Measurements from ENCODE around the gene USP47.
"Not testable (repeated sequence)": the region's sequence is repeated elsewhere in the genome, so short reads cannot be mapped to it uniquely, and the experiment has no call there.

USP47 gene

GRCh38 chr11:11816511-11817314 lies 25.1 kb upstream of the USP47 start:
- intact Hi-C loops (cut with micrococcal nuclease): no loop called here
- no peak overlapping the region for H3K4me3 Mint-ChIP-seq
- H3K4me1 Mint-ChIP-seq (ENCODE audit: low read depth): peaks cover 6% of the 10 kb centered on the region
- H3K36me3 Mint-ChIP-seq (ENCODE audit: low read depth): no peaks in the 10 kb centered on the region
- no peaks in the 10 kb centered on the region for H3K9me3 Mint-ChIP-seq
- H3K27ac Mint-ChIP-seq: no peak overlapping the region
- peaks cover 7% of the 10 kb centered on the region for H3K27me3 Mint-ChIP-seq

GRCh38 chr11:11817957-11818356 lies 23.8 kb upstream of the USP47 start:
- no peak overlapping the region for H3K27ac Mint-ChIP-seq
- H3K9me3 Mint-ChIP-seq: no peaks in the 10 kb centered on the region
- H3K27me3 Mint-ChIP-seq: peaks cover 5% of the 10 kb centered on the region
- no peaks in the 10 kb centered on the region for H3K36me3 Mint-ChIP-seq (ENCODE audit: low read depth)
- H3K4me3 Mint-ChIP-seq: no peak overlapping the region
- peaks cover 6% of the 10 kb centered on the region for H3K4me1 Mint-ChIP-seq (ENCODE audit: low read depth)
- intact Hi-C loops (cut with micrococcal nuclease): no loop called here

GRCh38 chr11:11818529-11819121 lies 23.1 kb upstream of the USP47 start:
- intact Hi-C loops (cut with micrococcal nuclease): no loop called here
- Mint-ChIP-seq H3K9me3 (peaks cover under 1% of the 10 kb centered on the region), H3K4me3 (no peak overlapping the region), H3K4me1 (ENCODE audit: low read depth) (peaks cover 6% of the 10 kb centered on the region), H3K27ac (no peak overlapping the region), H3K27me3 (peaks cover 5% of the 10 kb centered on the region), H3K36me3 (ENCODE audit: low read depth) (no peaks in the 10 kb centered on the region)

- Mint-ChIP-seq H3K27me3 (peaks cover 5% of the 10 kb centered on the region), H3K4me1 (ENCODE audit: low read depth) (peaks cover 6% of the 10 kb centered on the region)
- intact Hi-C loops (cut with micrococcal nuclease): no loop called here
Measured at GRCh38 chr11:11821899-11822298, 19.9 kb upstream of the USP47 start.

GRCh38 chr11:11822946-11823345 lies 18.8 kb upstream of the USP47 start:
- intact Hi-C loops (cut with micrococcal nuclease): no loop called here
- Mint-ChIP-seq H3K4me1 (ENCODE audit: low read depth) (no peaks in the 10 kb centered on the region), H3K27me3 (peaks cover 3% of the 10 kb centered on the region), H3K27ac (no peak overlapping the region), H3K36me3 (ENCODE audit: low read depth) (no peaks in the 10 kb centered on the region), H3K9me3 (peaks cover 24% of the 10 kb centered on the region), H3K4me3 (no peak overlapping the region)

More at GRCh38 chr11:11821899-11822298, 19.9 kb upstream of the USP47 start:
- Mint-ChIP-seq H3K27ac (no peak overlapping the region), H3K9me3 (peaks cover 24% of the 10 kb centered on the region), H3K36me3 (ENCODE audit: low read depth) (no peaks in the 10 kb centered on the region), H3K4me3 (no peak overlapping the region)

GRCh38 chr11:11826260-11826659 lies 15.5 kb upstream of the USP47 start:
- Mint-ChIP-seq H3K4me3 (no peak overlapping the region), H3K9me3 (peaks cover 24% of the 10 kb centered on the region), H3K4me1 (ENCODE audit: low read depth) (no peaks in the 10 kb centered on the region), H3K27ac (no peak overlapping the region), H3K36me3 (ENCODE audit: low read depth) (no peaks in the 10 kb centered on the region), H3K27me3 (no peaks in the 10 kb centered on the region)
- intact Hi-C loops (cut with micrococcal nuclease): no loop called here

- H3K9me3 Mint-ChIP-seq: peaks cover 24% of the 10 kb centered on the region
- no peak overlapping the region for H3K27ac Mint-ChIP-seq
- no peaks in the 10 kb centered on the region for H3K27me3 Mint-ChIP-seq
- intact Hi-C loops (cut with micrococcal nuclease): no loop called here
- H3K36me3 Mint-ChIP-seq (ENCODE audit: low read depth): no peaks in the 10 kb centered on the region
- no peaks in the 10 kb centered on the region for H3K4me1 Mint-ChIP-seq (ENCODE audit: low read depth)
- no peak overlapping the region for H3K4me3 Mint-ChIP-seq
Measured at GRCh38 chr11:11827272-11827671, 14.5 kb upstream of the USP47 start.

GRCh38 chr11:11831406-11831805 lies 10.4 kb upstream of the USP47 start:
- H3K27ac Mint-ChIP-seq; H3K4me3 Mint-ChIP-seq; intact Hi-C loops (cut with micrococcal nuclease); H3K9me3 Mint-ChIP-seq; H3K27me3 Mint-ChIP-seq; H3K36me3 Mint-ChIP-seq (ENCODE audit: low read depth); H3K4me1 Mint-ChIP-seq (ENCODE audit: low read depth): not testable (repeated sequence)

- Mint-ChIP-seq H3K4me1 (ENCODE audit: low read depth) (no peaks in the 10 kb centered on the region), H3K36me3 (ENCODE audit: low read depth) (no peaks in the 10 kb centered on the region), H3K27me3 (peaks cover 2% of the 10 kb centered on the region), H3K9me3 (no peaks in the 10 kb centered on the region), H3K4me3 (no peak overlapping the region), H3K27ac (no peak overlapping the region)
- intact Hi-C loops (cut with micrococcal nuclease): no loop called here
Measured at GRCh38 chr11:11836676-11837231, 5.0 kb upstream of the USP47 start.

- no peak overlapping the region for H3K27ac Mint-ChIP-seq
- H3K4me3 Mint-ChIP-seq: no peak overlapping the region
- no peaks in the 10 kb centered on the region for H3K36me3 Mint-ChIP-seq (ENCODE audit: low read depth)
- intact Hi-C loops (cut with micrococcal nuclease): no loop called here
- H3K4me1 Mint-ChIP-seq (ENCODE audit: low read depth): no peaks in the 10 kb centered on the region
- H3K9me3 Mint-ChIP-seq: no peaks in the 10 kb centered on the region
- H3K27me3 Mint-ChIP-seq: peaks cover 2% of the 10 kb centered on the region
Measured at GRCh38 chr11:11839718-11840117, 2.1 kb upstream of the USP47 start.

- intact Hi-C loops (cut with micrococcal nuclease): no loop called here
- H3K36me3 Mint-ChIP-seq (ENCODE audit: low read depth): no peaks in the 10 kb centered on the region
- peaks cover 2% of the 10 kb centered on the region for H3K27me3 Mint-ChIP-seq
- no peaks in the 10 kb centered on the region for H3K9me3 Mint-ChIP-seq
- no peaks in the 10 kb centered on the region for H3K4me1 Mint-ChIP-seq (ENCODE audit: low read depth)
- no peak overlapping the region for H3K4me3 Mint-ChIP-seq
- no peak overlapping the region for H3K27ac Mint-ChIP-seq
Measured at GRCh38 chr11:11841116-11841722, 553 bp upstream of the USP47 start.

GRCh38 chr11:11842421-11843008 lies 743 bp downstream of the USP47 start:
- intact Hi-C loops (cut with micrococcal nuclease): no loop called here
- H3K9me3 Mint-ChIP-seq: no peaks in the 10 kb centered on the region
- no peak overlapping the region for H3K4me3 Mint-ChIP-seq
- H3K27me3 Mint-ChIP-seq: no peaks in the 10 kb centered on the region
- no peak overlapping the region for H3K27ac Mint-ChIP-seq
- peaks cover 6% of the 10 kb centered on the region for H3K4me1 Mint-ChIP-seq (ENCODE audit: low read depth)
- no peaks in the 10 kb centered on the region for H3K36me3 Mint-ChIP-seq (ENCODE audit: low read depth)

GRCh38 chr11:11843211-11843621 lies 1.4 kb downstream of the USP47 start:
- Mint-ChIP-seq H3K9me3 (no peaks in the 10 kb centered on the region), H3K4me3 (no peak overlapping the region), H3K27ac (no peak overlapping the region), H3K4me1 (ENCODE audit: low read depth) (peaks cover 8% of the 10 kb centered on the region), H3K27me3 (no peaks in the 10 kb centered on the region), H3K36me3 (ENCODE audit: low read depth) (no peaks in the 10 kb centered on the region)
- intact Hi-C loops (cut with micrococcal nuclease): no loop called here

- no peak overlapping the region for H3K4me3 Mint-ChIP-seq
- H3K27ac Mint-ChIP-seq: no peak overlapping the region
- H3K36me3 Mint-ChIP-seq (ENCODE audit: low read depth): no peaks in the 10 kb centered on the region
- no peaks in the 10 kb centered on the region for H3K27me3 Mint-ChIP-seq
- peaks cover 8% of the 10 kb centered on the region for H3K4me1 Mint-ChIP-seq (ENCODE audit: low read depth)
- H3K9me3 Mint-ChIP-seq: no peaks in the 10 kb centered on the region
- intact Hi-C loops (cut with micrococcal nuclease): no loop called here
Measured at GRCh38 chr11:11843642-11844041, 1.9 kb downstream of the USP47 start.
